Measurements from ENCODE around the gene NTMT1. TPM values are rescaled to one million over a fixed set of nuclear protein-coding genes. Genes with fewer than 3 reads are reported as not detected.

Gene NTMT1
- total and polyA plus RNA-seq, 9 of the 15 experiments (the other 6 are each of a cell fraction or from before 2014, with no cell fraction given), result 42.1 to 116 (median 74.7) TPM

GRCh38 chr9:129632460-129632859, 6.5 kb downstream of the NTMT1 start:
- DNase-seq (ENCODE audit: extremely low read depth in 1 of 4, low spot score in 3 of 4) (no peak), ATAC-seq (no peak), FAIRE-seq (no peak)
- Histone ChIP-seq H3K36me3 (ENCODE audit: control insufficient read depth, insufficient read depth, low read length) (peaks cover 94% of the 10 kb centered on the region), H3K4me2 (ENCODE audit: insufficient read depth, low read length) (no peak overlapping the region), H3K9me3 (replicated peaks; ENCODE audit: control insufficient read depth, insufficient read depth, low read depth, low read length) (no peaks in the 10 kb centered on the region), H3K9ac (ENCODE audit: insufficient read depth in 1 of 2, low read depth in 2 of 2, low read length in 2 of 2) (no peak overlapping the region; a peak in 2 of 4 replicates), H3K27me3 (ENCODE audit: control insufficient read depth in 2 of 2, insufficient read depth in 2 of 2, low read length in 2 of 2) (no peaks in the 10 kb centered on the region), H3K4me1 (replicated peaks in 1 of 2; ENCODE audit: control insufficient read depth in 2 of 2, insufficient read depth in 2 of 2, low read length in 2 of 2) (peaks cover 20 to 38% of the 10 kb centered on the region in 2 experiments; a peak in 4 of 5 replicates), H3K4me3 (no peak overlapping the region), H4K20me1 (replicated peaks; ENCODE audit: control insufficient read depth, insufficient read depth, low read length) (peaks cover 53% of the 10 kb centered on the region), H2AFZ (ENCODE audit: low read depth, low read length) (no peak overlapping the region), H3K79me2 (ENCODE audit: control insufficient read depth, insufficient read depth, low read length) (peaks cover 59% of the 10 kb centered on the region), H3K9me1 (ENCODE audit: control insufficient read depth, insufficient read depth, low read length) (no peaks in the 10 kb centered on the region), H3K27ac (ENCODE audit: extremely low read depth, low read depth, low read length) (no peak overlapping the region)
- WGBS (ENCODE audit: insufficient coverage, low coverage, missing lambda C conversion rate), result 92% methylated on average over 13 of the region's 13 CpGs
- intact Hi-C loops (cut with micrococcal nuclease), result no loop called here
- ChIA-PET CTCF (ENCODE audit: low intra/inter-chr PET ratio) (no interaction called here), POLR2A (no interaction called here)
- no TSS peak for BruUV-seq (replicated peaks)
- TF ChIP-seq RBM39 (optimal IDR thresholded peaks at IDR 0.05; ENCODE audit: low read depth, low read length) (no peak), FOXK2 (conservative IDR thresholded peaks at IDR 0.05 in 1 of 2, IDR thresholded peaks at IDR 0.05 in 1 of 2; ENCODE audit: low read depth in 2 of 2) (no peak), POLR2B (IDR thresholded peaks at IDR 0.05; ENCODE audit: low read depth, partially characterized antibody) (no peak), HCFC1 (IDR thresholded peaks at IDR 0.05; ENCODE audit: low read depth, low read length) (no peak), CHAMP1 (IDR thresholded peaks at IDR 0.05) (no peak), MCM2 (IDR thresholded peaks at IDR 0.05; ENCODE audit: low read depth) (no peak), EGR1 (conservative IDR thresholded peaks at IDR 0.05) (no peak), PATZ1 (CRISPR knock-in tag; IDR thresholded peaks at IDR 0.05; ENCODE audit: borderline replicate concordance) (no peak), MXI1 (IDR thresholded peaks at IDR 0.05; ENCODE audit: low read depth, low read length) (no peak)
- TF ChIP-seq, protein P1, sequence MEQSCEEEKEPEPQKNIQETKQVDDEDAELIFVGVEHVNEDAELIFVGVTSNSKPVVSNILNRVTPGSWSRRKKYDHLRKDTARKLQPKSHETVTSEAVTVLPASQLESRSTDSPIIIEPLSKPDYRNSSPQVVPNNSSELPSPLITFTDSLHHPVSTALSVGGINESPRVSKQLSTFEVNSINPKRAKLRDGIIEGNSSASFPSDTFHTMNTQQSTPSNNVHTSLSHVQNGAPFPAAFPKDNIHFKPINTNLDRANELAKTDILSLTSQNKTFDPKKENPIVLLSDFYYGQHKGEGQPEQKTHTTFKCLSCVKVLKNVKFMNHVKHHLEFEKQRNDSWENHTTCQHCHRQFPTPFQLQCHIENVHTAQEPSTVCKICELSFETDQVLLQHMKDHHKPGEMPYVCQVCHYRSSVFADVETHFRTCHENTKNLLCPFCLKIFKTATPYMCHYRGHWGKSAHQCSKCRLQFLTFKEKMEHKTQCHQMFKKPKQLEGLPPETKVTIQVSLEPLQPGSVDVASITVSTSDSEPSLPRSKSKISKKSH (CRISPR knock-in tag; IDR thresholded peaks at IDR 0.05), result no peak
- in situ Hi-C loops (cut with MboI), result no loop called here

All from K562 (cell line).